COR-L47 (cell line): ENCODE measurements around the gene KCNAB3.
"Not testable (repeated sequence)": the region's sequence is repeated elsewhere in the genome, so short reads cannot be mapped to it uniquely, and the experiment has no call there.

Experiments
- DNase-seq: peaks from one replicate; lab custom pipeline; 2025; lab: John Stamatoyannopoulos, UW

Gene KCNAB3

DNA sequence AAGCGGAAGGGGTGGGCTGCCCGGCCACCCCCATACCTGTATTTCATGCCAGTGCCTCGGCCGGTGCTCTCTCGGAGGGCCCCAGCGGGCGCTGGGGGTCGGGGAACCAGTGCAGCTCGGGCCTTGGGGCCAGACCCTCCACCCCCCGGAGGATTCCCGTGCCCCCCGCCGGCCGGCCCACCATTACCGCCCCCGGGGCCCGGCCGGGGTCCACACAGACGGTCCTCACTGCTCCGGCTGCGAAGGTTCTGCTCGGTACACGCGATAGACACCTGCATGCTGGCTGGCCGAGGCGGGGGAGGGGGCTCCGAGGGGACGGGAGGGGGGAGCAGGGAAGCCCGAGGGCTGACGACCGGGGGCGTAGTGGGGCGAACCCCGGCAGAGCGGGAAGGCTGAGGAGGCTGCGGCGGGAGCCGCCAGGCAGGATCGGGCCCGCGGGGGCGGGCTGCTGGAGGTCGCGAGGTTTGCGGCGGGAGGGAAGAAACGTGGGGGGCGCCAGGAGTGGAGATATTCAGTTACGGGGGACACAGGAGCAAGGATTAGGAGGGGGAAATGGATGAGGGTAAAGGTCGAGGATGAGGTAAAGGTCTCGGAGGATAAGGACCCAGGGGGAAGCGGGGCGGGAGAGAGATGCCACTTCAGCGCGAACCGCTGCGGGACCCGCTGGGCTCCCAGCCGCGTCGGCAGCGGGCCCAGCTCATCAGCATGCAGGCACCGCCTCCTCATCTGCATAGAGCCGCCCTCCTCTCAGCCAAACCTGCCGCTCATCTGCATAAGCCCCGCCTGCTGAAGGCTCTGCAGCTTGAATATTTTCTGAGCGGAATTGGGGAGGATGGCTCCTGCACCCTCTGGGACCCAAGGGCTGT is at the start of gene KCNAB3:
KCNAB3 (minus strand) TSS at position 699 of the 866 bp plus-strand sequence; CDS start at position 278, 421 bp downstream.
- DNase-seq: no peak

- no peak for DNase-seq
Observed at GRCh38 chr17:7977805-7978204, 48.1 kb upstream of the KCNAB3 start.

GRCh38 chr17:7977039-7977438 is 47.4 kb upstream of the KCNAB3 start:
- no peak for DNase-seq

DNA sequence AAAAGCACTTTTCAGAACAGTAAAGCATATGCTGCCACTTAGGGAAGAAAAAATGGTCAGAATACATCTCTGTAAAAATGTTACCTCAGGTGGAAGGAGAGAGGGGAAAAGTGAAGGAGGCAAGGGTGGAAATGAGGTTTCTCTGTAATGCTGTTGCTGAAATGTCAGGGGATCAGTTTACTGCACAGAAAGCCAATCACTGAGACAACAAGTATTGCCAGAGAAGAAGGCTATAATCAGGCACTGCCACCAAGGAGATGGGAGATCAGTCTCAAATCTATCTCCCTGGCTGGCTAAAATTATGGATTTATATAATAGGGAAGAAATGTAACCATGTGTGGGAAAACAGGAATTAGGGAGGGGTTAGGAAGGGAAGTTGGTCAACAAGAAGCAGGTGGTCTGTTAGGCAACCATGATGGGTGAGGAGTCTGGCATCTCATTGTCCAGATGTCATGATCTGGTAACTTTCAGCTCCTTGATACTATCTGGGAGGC is 45.0 kb upstream of the KCNAB3 start:
- no peak for DNase-seq

GRCh38 chr17:7972131-7972785 is 42.6 kb upstream of the KCNAB3 start:
- DNase-seq: no peak

DNA sequence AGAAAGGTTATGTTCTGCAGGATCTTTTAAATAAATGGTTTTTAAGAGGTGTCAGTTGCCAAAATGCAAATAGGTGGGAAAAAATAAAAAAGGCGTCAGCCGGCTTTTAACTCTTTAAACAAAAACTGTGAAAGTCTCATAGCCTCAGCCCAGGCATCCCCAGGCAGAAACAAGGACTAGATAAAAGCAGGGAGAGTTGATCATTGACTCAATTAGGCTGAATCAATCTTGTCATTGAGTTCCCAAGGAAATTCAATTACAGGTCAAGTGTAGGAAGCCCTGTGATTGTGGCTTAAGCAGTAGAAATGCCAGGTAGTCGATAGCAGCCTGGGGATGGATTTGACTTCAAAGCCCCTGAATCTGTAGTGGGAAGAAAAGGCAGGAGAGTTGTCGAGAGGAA is 42.0 kb upstream of the KCNAB3 start:
- no peak for DNase-seq

GRCh38 chr17:7969433-7969832 is 39.8 kb upstream of the KCNAB3 start:
- no peak for DNase-seq

GRCh38 chr17:7967751-7968150 is 38.1 kb upstream of the KCNAB3 start:
- no peak for DNase-seq

- no peak for DNase-seq
Observed at GRCh38 chr17:7961421-7961820, 31.8 kb upstream of the KCNAB3 start.

DNA sequence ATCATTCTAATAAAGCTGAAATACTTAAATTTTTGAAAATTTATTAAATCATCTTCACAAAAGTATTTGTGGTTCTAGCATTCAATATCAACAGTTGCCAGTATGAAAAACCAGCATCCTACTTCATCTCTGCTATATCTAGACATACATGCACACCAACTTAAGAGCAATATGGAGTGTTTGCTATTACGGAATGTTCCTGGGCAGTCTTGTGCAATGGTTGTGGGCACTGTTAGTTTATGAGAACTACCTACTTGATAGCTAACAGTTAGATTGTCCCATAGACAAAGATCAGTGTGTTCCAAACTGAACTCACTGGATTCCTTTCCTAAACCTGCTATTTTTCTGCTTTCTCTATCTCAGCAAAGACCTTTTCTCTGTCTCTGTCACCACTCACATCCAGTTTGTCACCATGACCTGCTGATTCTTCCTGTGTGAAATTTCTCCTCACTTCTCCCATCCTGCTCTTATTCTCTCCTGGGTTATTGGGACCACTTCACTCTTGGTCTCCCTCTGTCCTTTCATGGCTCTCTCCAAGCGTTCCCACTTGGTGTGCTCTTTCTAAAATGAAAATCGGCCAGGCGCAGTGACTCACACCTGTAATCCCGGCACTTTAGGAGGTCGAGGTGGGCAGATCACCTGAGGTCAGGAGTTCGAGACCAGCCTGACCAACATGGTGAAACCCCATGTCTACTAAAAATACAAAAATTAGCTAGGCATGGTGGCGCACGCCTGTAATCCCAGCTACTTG is 30.0 kb upstream of the KCNAB3 start:
- DNase-seq: no peak

DNA sequence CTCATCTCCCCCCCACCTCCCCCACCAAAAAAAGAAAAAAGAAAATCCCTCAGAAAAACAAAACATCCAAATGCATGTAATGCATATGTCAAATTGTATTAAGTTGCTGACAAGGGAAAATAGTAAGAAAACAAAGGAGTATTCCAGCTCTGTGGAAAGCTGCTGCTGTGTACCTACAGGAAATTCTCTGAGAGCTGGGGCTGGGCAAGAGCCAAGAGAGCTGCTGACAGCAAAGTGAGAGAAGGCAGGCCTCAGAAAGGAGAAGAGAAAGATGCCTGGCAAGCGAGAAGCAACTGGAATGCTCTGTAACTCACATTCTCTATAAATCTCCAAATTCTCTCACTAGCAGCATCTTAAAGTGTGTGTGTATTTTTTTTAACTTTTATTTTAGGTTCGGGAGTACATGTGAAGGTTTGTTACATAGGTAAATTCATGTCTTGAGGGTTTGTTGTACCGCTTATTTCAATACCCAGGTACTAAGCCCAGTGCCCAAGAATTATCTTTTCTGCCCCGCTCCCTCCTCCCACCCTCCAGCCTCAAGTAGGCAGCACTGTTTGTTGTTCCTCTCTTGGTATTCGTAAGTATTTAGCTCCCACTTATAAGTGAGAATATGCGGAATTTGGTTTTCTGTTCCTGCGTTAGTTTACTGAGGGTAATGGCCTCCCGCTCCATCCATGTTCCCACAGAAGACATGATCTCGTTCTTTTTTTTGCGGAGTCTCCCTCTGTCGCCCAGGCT is 26.7 kb upstream of the KCNAB3 start:
- no peak for DNase-seq

GRCh38 chr17:7955414-7956227 is 26.0 kb upstream of the KCNAB3 start:
- DNase-seq: no peak

DNA sequence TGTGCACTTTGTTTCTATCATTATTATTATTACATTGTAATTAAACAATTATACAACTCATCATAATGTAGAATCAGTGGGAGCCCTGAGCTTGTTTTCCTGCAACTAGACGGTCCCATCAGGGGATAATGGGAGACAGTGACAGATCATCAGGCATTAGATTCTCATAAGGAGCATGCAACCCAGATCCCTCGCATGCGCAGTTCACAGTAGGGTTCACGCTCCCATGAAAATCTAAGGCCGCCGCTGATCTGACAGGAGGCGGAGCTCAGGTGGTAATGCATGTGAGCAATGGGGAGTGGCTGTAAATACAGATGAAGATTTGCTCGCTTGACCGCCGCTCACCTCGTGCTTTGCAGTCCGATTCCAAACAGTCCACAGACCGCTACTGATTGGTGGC is 23.6 kb upstream of the KCNAB3 start:
- DNase-seq: not testable (repeated sequence)

DNA sequence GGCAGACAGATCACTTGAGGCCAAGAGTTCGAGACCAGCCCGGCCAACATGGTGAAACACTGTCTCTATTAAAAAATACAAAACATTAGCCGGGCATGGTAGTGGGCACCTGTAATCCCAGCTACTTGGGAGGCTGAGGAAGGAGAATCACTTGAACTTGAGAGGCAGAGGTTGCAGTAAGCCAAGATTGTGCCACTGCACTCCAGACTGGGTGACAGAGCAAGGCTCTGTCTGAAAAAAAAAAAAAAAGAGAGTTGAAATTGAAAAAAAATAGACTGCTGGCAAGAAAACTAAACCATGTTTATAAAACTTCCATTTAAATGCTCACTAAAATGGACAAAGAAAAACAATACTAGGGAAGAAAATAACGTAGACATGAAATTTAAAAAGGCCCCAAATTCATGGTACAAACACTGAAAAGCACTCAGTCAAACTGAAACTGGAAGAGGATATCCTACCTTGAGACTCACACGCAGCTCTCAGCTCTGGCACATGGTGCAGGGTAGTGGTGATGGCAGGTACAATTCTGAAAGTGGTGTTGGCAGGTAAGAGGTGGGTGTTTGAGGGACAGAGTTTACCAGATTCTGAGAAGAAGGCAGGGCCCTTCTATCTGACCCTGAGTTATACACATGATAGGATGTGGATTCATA is 21.6 kb upstream of the KCNAB3 start:
- no peak for DNase-seq

- DNase-seq: no peak
Observed at GRCh38 chr17:7950578-7950977, 20.9 kb upstream of the KCNAB3 start.

DNA sequence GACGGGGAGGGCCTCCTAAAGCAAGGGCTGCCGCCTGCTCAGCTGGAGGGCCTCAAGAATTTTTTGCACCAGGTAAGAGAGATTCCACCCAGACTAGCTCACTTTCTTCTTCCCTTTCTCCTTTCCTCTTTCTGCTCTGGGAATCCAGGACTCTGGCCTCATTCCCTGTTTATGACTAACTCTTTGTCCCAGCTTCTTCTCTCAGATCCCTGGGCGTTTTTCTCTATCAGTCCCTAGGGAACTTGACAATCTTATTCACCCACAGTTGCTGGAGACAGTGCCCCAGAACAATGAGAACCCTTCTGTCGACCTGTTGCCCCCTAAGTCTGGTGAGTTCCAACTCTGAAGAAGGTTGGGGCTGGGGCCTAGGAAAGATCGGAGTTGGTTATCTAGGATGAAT is 18.0 kb upstream of the KCNAB3 start:
- no peak for DNase-seq

GRCh38 chr17:7946441-7946840 is 16.8 kb upstream of the KCNAB3 start:
- DNase-seq: no peak

DNA sequence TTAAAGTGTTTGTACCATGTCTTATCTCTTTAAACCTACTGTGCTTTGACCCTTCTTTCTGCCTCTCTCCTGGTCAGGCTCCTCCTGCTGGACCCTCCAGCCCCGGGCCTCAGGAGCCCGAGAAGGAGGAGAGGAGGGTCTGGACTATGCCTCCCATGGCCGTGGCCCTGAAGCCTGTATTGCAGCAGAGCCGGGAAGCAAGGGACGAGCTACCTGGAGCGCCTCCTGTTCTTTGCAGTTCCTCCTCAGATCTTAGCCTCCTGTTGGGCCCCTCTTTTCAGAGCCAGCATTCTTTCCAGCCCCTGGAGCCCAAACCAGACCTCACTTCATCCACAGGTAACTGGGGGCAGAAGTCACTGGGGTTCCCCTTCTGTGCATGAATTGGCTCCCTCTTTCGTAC is 16.0 kb upstream of the KCNAB3 start:
- no peak for DNase-seq

DNA sequence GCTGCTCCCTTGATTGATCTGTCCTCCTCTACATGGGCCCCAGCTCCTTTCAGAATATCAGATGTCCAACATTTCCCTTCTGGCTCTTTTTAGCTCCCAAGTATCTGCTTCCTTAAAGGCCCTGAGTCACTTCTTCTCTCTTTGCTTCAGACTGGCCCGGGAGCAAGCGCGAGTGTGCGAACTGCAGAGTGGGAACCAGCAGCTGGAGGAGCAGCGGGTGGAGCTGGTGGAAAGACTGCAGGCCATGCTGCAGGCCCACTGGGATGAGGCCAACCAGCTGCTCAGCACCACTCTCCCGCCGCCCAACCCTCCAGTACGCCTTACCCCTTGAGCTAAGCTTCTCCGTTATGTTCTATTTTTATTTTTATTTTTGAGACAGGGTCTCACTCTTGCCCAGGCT is 14.7 kb upstream of the KCNAB3 start:
- no peak for DNase-seq

DNA sequence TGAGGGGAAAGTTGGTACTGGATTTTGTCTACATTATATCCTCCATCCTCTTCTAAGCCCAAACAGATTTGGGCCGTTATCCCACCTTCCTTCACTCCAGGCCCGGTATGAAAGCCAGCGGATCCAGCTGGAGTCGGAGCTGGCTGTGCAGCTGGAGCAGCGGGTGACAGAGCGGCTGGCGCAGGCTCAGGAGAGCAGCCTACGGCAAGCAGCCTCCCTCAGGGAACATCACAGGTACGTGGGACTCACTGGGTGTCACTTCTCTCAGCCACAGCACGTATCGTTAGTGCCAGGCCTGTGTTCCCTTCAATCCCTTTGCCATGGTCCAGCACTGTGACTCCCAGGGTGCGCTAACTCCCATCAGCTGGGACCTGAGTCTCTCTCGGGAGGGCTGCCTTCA is 13.6 kb upstream of the KCNAB3 start:
- no peak for DNase-seq

DNA sequence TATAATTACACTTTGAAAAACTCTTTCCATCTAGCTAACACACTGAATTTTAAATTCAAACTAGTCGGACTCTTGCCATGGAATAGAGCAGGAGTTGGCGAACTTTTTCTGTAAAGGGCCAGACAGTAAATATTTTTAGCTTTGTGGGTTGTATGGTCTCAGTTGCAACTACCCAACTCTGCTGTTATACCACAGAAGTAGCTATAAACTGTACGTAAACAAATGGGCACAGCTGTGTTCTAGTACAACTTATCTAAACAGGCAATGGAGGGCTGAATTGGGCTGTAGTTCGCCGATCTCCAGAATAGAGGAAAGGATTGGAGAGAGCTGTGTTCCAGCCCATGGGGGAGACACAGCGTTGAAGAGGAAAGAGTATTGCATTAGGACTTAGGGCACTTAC is 11.1 kb upstream of the KCNAB3 start:
- no peak for DNase-seq
